Measurements from ENCODE around the gene CTNNA1. TPM values are rescaled to one million over a fixed set of nuclear protein-coding genes. Genes with fewer than 3 reads are reported as not detected.

CTNNA1 gene
- total and polyA plus RNA-seq, 9 of the 15 experiments (the other 6 are each of a cell fraction or from before 2014, with no cell fraction given): 29.6 to 117 (median 89.1) TPM

GRCh38 chr5:138738399-138738798 is 14.8 kb upstream of the CTNNA1 start:
- DNase-seq (ENCODE audit: extremely low read depth in 1 of 4, low spot score in 3 of 4): no peak
- Histone ChIP-seq H4K20me1 (replicated peaks; ENCODE audit: control insufficient read depth, insufficient read depth, low read length) (peaks cover 1% of the 10 kb centered on the region; the same call in 1 of the 2 replicates), H3K36me3 (ENCODE audit: control insufficient read depth, insufficient read depth, low read length) (no peaks in the 10 kb centered on the region), H3K9ac (ENCODE audit: insufficient read depth in 1 of 2, low read depth in 2 of 2, low read length in 2 of 2) (no peak overlapping the region), H3K4me3 (no peak overlapping the region), H3K27me3 (ENCODE audit: control insufficient read depth in 2 of 2, insufficient read depth in 2 of 2, low read length in 2 of 2) (no peaks in the 10 kb centered on the region), H3K9me3 (replicated peaks; ENCODE audit: control insufficient read depth, insufficient read depth, low read depth, low read length) (no peaks in the 10 kb centered on the region), H3K4me2 (ENCODE audit: insufficient read depth, low read length) (no peak overlapping the region), H3K27ac (ENCODE audit: extremely low read depth, low read depth, low read length) (no peak overlapping the region), H2AFZ (ENCODE audit: low read depth, low read length) (no peak overlapping the region), H3K9me1 (ENCODE audit: control insufficient read depth, insufficient read depth, low read length) (no peaks in the 10 kb centered on the region), H3K4me1 (replicated peaks in 1 of 2; ENCODE audit: control insufficient read depth in 2 of 2, insufficient read depth in 2 of 2, low read length in 2 of 2) (no peaks in the 10 kb centered on the region; a peak in 1 of 5 replicates), H3K79me2 (ENCODE audit: control insufficient read depth, insufficient read depth, low read length) (no peaks in the 10 kb centered on the region)
- in situ Hi-C loops (cut with MboI): no loop called here
- ChIA-PET POLR2A (interaction anchor here (1.2 kb wide), 1 partner anchor 15 kb away, joined by 4 read pairs; no protein-coding TSS in a partner anchor), CTCF (ENCODE audit: low intra/inter-chr PET ratio) (no interaction called here)
- FAIRE-seq: no peak
- 25% methylated on average over 4 of the region's 4 CpGs for WGBS (ENCODE audit: insufficient coverage, low coverage, missing lambda C conversion rate)
- ATAC-seq: no peak
- no peak for TF ChIP-seq ARID3B (CRISPR knock-in tag; IDR thresholded peaks at IDR 0.05; ENCODE audit: borderline replicate concordance)
- TF ChIP-seq MIER1 (IDR thresholded peaks at IDR 0.05; ENCODE audit: low read depth): no peak
- TF ChIP-seq GABPA (tag; conservative IDR thresholded peaks at IDR 0.05; ENCODE audit: low read depth): no peak
- no peak for TF ChIP-seq ZNF668 (CRISPR knock-in tag; IDR thresholded peaks at IDR 0.05)
- TF ChIP-seq GATAD2B (IDR thresholded peaks at IDR 0.05; ENCODE audit: borderline replicate concordance): no peak
- TF ChIP-seq CXXC5 (CRISPR knock-in tag; IDR thresholded peaks at IDR 0.05): no peak
- TF ChIP-seq ADNP (tag; IDR thresholded peaks at IDR 0.05): no peak
- TF ChIP-seq DACH1 (IDR thresholded peaks at IDR 0.05; ENCODE audit: partially characterized antibody): no peak
- no peak for TF ChIP-seq SRF (CRISPR knock-in tag; IDR thresholded peaks at IDR 0.05)
- no peak for TF ChIP-seq ARID4B (CRISPR knock-in tag; IDR thresholded peaks at IDR 0.05)
- TF ChIP-seq LCOR (CRISPR knock-in tag; IDR thresholded peaks at IDR 0.05): no peak
- no peak for TF ChIP-seq KLF13 (tag; IDR thresholded peaks at IDR 0.05; ENCODE audit: borderline replicate concordance, low read depth)
- BruUV-seq (replicated peaks): no TSS peak
- intact Hi-C loops (cut with micrococcal nuclease): no loop called here

All from K562 (cell line).